ENCODE measurements around the gene CARMIL1.

The CARMIL1 gene

DNA sequence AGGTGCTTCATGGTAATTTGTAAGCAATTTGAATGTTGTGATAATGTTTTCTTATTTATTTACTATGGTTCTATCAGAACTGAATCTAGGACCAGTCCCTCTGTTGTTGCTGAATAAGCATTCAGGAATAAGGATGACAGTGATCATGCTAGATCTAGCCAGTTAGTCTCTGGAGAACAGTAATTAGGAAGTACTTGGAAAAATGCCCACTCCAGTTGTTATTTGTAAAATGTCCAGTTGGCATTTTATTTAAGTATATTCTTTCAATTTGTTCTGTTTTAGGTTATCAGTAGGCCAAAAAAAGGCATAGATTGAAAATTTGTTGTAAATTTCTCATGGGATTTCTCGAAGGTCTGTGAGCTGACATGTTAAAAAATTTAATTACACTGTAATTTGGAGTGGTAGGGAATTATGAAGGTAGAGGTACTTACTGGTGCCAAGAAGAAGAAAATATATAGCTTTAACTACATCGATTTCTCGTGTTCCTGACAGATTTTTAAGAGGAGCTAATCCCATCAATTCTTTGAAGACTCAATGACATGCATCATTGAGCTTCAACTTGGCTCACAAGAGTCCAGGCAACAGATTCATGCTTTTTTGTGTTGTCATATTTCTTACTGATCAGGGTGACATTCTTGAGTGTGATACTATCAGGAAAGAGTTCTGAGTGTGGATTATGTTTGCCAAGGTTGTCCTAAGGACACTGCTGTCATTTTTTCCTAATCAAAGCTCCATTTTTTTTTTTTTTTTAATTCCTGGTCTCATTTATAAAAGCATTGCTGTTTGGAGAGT lies 177.3 kb downstream of the CARMIL1 start:
- H3K36me3 ChIP-seq (ENCODE audit: control insufficient read depth, insufficient read depth, low read length): no peaks in the 10 kb centered on the region
- H3K4me3 ChIP-seq (ENCODE audit: low read depth, low read length): no peak overlapping the region
- peaks cover 13% of the 10 kb centered on the region for H3K4me1 ChIP-seq
- H2AFZ ChIP-seq: no peak overlapping the region
- H3K79me2 ChIP-seq: no peaks in the 10 kb centered on the region
- H3K9me3 ChIP-seq (ENCODE audit: control insufficient read depth, low read length): no peaks in the 10 kb centered on the region
- no peak overlapping the region for H3K9ac ChIP-seq
- no peak overlapping the region for H3K27ac ChIP-seq
- TF ChIP-seq, protein P1, sequence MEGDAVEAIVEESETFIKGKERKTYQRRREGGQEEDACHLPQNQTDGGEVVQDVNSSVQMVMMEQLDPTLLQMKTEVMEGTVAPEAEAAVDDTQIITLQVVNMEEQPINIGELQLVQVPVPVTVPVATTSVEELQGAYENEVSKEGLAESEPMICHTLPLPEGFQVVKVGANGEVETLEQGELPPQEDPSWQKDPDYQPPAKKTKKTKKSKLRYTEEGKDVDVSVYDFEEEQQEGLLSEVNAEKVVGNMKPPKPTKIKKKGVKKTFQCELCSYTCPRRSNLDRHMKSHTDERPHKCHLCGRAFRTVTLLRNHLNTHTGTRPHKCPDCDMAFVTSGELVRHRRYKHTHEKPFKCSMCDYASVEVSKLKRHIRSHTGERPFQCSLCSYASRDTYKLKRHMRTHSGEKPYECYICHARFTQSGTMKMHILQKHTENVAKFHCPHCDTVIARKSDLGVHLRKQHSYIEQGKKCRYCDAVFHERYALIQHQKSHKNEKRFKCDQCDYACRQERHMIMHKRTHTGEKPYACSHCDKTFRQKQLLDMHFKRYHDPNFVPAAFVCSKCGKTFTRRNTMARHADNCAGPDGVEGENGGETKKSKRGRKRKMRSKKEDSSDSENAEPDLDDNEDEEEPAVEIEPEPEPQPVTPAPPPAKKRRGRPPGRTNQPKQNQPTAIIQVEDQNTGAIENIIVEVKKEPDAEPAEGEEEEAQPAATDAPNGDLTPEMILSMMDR (IDR thresholded peaks at IDR 0.05): no peak
- H3K4me2 ChIP-seq (ENCODE audit: low read length): no peak overlapping the region
- no peaks in the 10 kb centered on the region for H3K27me3 ChIP-seq (ENCODE audit: control insufficient read depth, insufficient read depth, low read length)

GRCh38 chr6:25457516-25457915 lies 178.3 kb downstream of the CARMIL1 start:
- H2AFZ ChIP-seq: no peak overlapping the region
- no peaks in the 10 kb centered on the region for H3K27me3 ChIP-seq (ENCODE audit: control insufficient read depth, insufficient read depth, low read length)
- TF ChIP-seq, protein P1 (IDR thresholded peaks at IDR 0.05): no peak

DNA sequence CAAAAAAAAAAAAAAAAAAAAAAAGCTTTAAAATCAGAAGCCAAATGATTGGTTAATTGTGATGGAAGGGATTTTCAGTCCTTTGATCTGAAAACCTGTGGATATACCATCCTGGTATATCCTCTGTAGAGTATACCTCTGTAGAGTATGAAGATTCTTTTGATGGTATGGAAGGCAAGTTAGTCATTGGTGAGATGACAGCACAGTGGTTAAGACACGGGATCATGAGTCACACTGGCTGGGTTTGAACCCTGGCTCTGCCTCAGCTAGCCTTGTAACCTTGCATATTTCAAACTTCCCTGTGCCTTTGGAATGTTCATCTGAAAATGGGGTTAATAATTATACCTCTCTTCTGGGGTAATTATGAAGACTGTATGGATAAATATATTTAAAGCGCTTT lies 179.3 kb downstream of the CARMIL1 start:
- H3K4me2 ChIP-seq (ENCODE audit: low read length): no peak overlapping the region
- H3K79me2 ChIP-seq: no peaks in the 10 kb centered on the region
- no peak overlapping the region for H2AFZ ChIP-seq
- no peaks in the 10 kb centered on the region for H3K27me3 ChIP-seq (ENCODE audit: control insufficient read depth, insufficient read depth, low read length)
- TF ChIP-seq, protein P1 (IDR thresholded peaks at IDR 0.05): no peak
- no peak overlapping the region for H3K4me3 ChIP-seq (ENCODE audit: low read depth, low read length)
- H3K9me3 ChIP-seq (ENCODE audit: control insufficient read depth, low read length): no peaks in the 10 kb centered on the region
- no peak overlapping the region for H3K27ac ChIP-seq
- H3K9ac ChIP-seq: no peak overlapping the region
- H3K4me1 ChIP-seq: peaks cover 13% of the 10 kb centered on the region
- H3K36me3 ChIP-seq (ENCODE audit: control insufficient read depth, insufficient read depth, low read length): no peaks in the 10 kb centered on the region

More at GRCh38 chr6:25457516-25457915, 178.3 kb downstream of the CARMIL1 start:
- no peak overlapping the region for H3K4me2 ChIP-seq (ENCODE audit: low read length)
- H3K4me3 ChIP-seq (ENCODE audit: low read depth, low read length): no peak overlapping the region
- H3K9me3 ChIP-seq (ENCODE audit: control insufficient read depth, low read length): no peaks in the 10 kb centered on the region
- H3K79me2 ChIP-seq: no peaks in the 10 kb centered on the region
- H3K36me3 ChIP-seq (ENCODE audit: control insufficient read depth, insufficient read depth, low read length): no peaks in the 10 kb centered on the region
- H3K27ac ChIP-seq: no peak overlapping the region
- peaks cover 13% of the 10 kb centered on the region for H3K4me1 ChIP-seq
- no peak overlapping the region for H3K9ac ChIP-seq

DNA sequence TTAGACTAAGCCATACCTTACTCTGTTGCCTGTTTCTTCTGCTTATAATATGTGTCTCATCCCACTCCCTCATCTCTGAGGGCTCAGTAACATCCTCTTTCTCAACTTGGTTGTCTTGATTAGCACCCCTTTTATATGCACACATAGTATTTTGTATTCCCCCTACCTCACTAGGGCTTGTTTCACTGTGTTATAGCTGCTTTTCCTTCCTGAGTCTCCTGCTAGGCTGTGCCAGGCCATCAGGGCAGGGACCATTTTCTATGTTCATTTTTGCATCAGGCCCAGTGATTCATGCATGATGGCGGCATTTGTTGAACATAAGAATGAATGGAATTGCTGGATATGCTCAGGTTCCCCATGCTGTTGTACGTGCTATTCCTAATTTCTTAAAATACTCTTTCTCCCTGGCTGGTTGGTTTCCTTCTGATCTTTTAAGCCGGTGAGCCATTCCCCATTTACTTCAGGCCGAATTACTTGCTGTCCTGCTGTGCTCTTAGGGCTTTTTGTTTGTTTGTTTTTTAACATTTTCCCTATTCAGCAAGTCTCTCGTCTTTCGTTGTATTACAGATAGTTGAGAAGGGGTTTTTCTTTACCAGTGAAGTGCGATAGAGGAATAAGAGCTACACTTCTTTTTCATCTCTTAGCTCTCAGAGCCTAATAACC lies 183.2 kb downstream of the CARMIL1 start:
- Histone ChIP-seq H3K36me3 (ENCODE audit: control insufficient read depth, insufficient read depth, low read length) (no peaks in the 10 kb centered on the region), H3K27me3 (ENCODE audit: control insufficient read depth, insufficient read depth, low read length) (no peaks in the 10 kb centered on the region), H3K27ac (no peak overlapping the region), H3K4me1 (peaks cover 6% of the 10 kb centered on the region), H3K9me3 (ENCODE audit: control insufficient read depth, low read length) (no peaks in the 10 kb centered on the region), H2AFZ (no peak overlapping the region), H3K79me2 (no peaks in the 10 kb centered on the region), H3K9ac (no peak overlapping the region), H3K4me2 (ENCODE audit: low read length) (no peak overlapping the region), H3K4me3 (ENCODE audit: low read depth, low read length) (no peak overlapping the region)
- TF ChIP-seq, protein P1 (IDR thresholded peaks at IDR 0.05): no peak
